Measurements from ENCODE around the gene CFLAR.
"Not testable (repeated sequence)": the region's sequence is repeated elsewhere in the genome, so short reads cannot be mapped to it uniquely, and the experiment has no call there.

Gene CFLAR

DNA sequence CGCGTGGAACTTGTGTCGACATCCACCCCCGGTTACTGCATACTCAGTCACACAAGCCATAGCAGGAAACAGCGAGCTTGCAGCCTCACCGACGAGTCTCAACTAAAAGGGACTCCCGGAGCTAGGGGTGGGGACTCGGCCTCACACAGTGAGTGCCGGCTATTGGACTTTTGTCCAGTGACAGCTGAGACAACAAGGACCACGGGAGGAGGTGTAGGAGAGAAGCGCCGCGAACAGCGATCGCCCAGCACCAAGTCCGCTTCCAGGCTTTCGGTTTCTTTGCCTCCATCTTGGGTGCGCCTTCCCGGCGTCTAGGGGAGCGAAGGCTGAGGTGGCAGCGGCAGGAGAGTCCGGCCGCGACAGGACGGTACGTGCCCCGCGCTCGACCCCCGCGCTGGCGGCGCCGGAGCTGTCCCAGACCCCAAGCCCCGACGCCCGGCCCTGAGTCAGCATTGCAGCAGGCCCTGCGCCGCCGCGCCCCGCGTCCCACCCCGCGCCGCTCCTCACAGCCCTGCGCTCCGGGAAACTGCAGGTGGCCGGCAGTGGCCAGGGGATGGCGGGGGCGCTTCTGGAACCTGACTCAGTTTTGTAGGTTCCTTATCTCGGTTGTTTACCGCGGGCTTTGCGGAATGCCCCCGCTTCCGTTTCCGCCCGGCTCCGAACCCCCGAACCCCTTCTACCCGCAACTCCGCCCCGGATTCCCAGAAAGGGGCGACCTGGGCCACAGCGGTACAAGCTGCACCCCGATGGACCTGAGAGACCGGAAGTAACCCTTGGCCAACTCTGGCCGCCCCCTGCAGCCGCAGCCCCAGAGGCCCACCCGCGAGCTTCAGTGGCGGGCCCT is at the start of gene CFLAR:
Gene CFLAR, plus strand, starts transcription at position 50 of the 844 bp plus-strand sequence. CDS start 13,702 bp downstream, outside the sequence.
- DNase-seq (ENCODE audit: low read depth) = no peak

- DNase-seq (ENCODE audit: low read depth) = no peak
Measured at GRCh38 chr2:201070948-201071478, 45.0 kb upstream of the CFLAR start.

DNA sequence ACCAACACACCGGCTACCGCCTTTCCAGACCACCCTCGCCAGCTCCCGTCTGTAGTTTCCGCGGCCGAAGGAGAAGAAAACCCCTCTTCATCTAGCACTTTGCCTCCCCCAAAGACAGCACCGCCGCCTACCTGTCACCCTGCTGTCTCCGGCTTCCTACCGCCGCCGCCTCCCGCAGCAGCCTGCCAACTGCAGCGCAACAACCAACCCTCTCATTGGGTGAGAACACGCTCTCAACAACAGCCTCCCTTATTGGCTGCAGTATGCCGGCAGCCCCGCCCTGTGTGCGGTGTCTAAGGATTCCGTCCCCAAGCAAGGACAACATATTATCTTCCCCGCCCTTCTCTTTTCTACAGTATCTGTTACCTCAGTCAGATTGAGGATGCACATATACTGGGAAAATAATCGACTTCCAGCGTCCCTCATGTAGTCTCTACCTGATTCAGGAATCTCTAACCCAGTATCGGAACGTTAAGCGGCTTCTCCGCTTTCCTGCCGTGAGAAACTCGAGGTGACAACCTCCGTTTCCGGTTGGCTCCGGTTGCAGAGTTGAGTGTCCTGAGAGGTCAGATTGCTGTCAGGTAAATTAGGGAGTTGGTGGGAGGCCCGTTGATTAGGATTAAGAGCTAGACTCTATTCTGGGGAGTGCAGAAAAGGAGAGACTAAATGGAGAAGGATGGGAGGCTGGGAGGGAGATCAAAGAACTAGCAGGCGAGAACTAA is 44.3 kb upstream of the CFLAR start, which contains the start of the genes HYCC2 and NDUFB3:
Gene HYCC2, minus strand, starts transcription at position 193 of the 722 bp plus-strand sequence. CDS start 47,662 bp downstream, outside the sequence.
Gene NDUFB3, plus strand, starts transcription at position 523 of the 722 bp plus-strand sequence. CDS start 6,882 bp downstream, outside the sequence.
- DNase-seq (ENCODE audit: low read depth) = peak; percentile 75

DNA sequence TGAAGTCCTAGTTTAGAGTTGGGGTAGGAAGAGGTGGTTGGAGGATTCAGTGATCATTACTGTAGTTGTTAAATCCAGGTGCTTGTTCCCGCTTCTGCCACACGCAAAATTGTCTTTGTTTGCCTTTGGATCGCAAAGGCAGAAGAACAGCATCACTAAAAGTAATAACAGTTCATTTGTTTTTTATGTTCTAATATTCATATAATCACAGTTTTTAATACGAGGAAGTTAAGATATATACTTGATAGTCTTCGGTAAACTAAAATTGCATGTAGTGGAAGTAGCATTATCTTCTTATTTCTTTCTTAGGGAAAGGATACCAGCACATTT is 43.8 kb upstream of the CFLAR start:
- no peak for DNase-seq (ENCODE audit: low read depth)

DNA sequence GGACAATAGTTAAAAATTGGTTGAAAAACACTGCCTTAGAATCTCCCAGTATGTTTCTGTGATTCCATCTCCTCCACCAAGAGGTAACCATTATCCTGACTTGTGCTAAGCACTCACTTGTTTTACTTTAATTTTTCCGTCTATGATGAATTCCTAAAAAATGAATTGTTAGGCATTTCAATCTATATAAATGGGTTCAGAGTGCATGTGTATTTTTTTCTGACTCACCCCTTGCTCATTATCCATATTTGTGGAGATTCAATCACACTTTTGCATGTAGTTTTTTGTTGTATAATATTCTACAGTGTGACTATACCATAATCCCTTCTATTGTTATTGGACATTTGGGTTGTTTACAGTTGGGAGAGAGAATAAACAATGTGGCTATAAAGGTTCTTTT is 42.9 kb upstream of the CFLAR start:
- DNase-seq (ENCODE audit: low read depth) = no peak

- no peak for DNase-seq (ENCODE audit: low read depth)
Measured at GRCh38 chr2:201074996-201075395, 41.0 kb upstream of the CFLAR start.

DNA sequence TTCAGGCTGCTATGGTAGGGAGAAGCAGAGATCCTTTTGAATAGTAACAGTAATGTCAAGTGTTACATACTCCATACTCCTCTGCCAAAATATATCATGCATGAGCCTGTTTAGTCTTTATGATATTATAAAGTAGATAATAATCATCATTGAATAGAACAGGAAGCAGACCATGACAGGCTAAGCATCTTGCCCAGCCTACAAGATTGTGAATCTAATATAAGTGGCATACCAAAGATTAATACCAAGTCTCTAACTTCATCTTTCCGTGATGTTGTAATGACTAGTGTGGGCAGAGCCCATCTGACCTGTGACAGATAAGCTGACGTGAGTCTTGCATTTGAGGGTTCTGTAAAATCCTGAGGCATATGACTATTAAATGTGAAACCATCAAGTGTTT is 31.1 kb upstream of the CFLAR start:
- no peak for DNase-seq (ENCODE audit: low read depth)

DNA sequence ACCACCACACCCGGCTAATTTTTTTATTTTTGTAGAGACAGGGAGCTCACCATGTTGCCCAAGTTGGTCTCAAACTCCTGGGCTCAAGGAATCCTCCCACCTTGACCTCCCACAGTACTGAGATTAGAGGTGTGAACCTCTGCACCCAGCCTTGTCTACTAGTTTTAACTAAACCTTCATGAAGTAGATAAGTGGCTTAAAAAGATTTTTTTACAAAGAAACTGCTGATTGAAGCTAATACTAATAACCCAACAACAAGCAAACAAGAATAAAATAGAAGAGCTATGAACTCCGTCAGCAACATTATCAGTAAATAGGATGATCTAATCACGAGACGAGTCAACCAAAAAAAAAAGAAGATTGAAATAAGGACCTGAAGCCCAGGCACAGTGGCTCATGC is 25.4 kb upstream of the CFLAR start:
- no peak for DNase-seq (ENCODE audit: low read depth)

- DNase-seq (ENCODE audit: low read depth) = no peak
Measured at GRCh38 chr2:201093573-201093972, 22.4 kb upstream of the CFLAR start.

GRCh38 chr2:201100497-201100896 is 15.5 kb upstream of the CFLAR start:
- no peak for DNase-seq (ENCODE audit: low read depth)

DNA sequence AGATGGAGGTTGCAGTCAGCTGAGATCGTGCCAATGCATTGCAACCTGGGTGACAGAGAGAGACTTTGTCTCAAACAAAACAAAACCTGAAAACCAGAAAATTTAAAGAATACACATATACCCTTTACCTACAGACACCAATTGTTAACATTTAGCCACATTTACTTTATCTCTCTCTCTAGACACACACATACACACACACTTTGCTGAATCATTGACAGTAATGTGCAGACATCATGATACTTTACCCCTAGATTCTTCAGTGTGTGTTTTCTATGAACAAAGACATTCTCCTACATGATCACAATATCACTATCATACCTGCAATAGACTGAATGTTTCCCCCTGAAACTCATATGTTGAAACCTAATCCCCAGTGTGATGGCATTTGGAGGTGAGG is 10.2 kb upstream of the CFLAR start:
- no peak for DNase-seq (ENCODE audit: low read depth)

- DNase-seq (ENCODE audit: low read depth) = no peak
Measured at GRCh38 chr2:201107624-201108023, 8.3 kb upstream of the CFLAR start.

- DNase-seq (ENCODE audit: low read depth) = no peak
Measured at GRCh38 chr2:201108341-201108740, 7.6 kb upstream of the CFLAR start.

DNA sequence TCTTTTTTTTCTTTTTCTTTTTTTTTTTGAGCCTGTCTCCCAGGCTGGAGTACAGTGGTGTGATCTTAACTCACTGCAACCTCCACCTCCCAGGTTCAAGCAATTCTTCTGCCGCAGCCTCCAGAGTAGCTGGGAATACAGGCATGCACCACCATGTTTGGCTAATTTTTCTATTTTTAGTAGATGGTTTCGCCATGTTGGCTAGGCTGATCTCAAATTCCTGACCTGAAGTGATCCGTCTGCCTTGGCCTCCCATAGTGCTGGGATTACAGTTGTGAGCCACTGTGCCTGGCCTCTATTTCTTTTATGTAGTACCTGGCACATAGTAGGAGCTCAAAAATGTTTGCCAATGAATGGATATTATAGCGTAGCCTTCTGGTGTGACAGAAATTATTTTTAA is 6.8 kb upstream of the CFLAR start:
- DNase-seq (ENCODE audit: low read depth) = no peak

DNA sequence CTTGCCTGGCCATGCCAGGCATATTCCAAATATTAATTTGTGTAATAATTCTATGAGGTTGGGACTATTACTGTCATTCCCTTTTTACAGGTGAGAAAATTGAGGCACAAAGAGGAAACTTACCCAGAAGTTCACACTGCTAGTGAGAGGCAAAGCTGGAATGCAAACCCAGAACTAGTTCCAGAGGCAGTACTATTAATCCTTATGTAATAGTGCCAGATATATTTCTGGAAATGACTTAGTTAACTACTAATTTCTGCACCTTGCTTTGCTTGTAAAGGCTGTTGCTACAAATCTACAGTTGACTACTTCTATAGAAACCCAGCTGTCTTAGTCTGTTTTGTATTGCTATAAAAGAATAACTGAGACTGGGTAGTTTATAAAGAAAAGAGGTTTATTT is 5.3 kb upstream of the CFLAR start:
- no peak for DNase-seq (ENCODE audit: low read depth)

- no peak for DNase-seq (ENCODE audit: low read depth)
Measured at GRCh38 chr2:201111096-201111495, 4.9 kb upstream of the CFLAR start.

DNA sequence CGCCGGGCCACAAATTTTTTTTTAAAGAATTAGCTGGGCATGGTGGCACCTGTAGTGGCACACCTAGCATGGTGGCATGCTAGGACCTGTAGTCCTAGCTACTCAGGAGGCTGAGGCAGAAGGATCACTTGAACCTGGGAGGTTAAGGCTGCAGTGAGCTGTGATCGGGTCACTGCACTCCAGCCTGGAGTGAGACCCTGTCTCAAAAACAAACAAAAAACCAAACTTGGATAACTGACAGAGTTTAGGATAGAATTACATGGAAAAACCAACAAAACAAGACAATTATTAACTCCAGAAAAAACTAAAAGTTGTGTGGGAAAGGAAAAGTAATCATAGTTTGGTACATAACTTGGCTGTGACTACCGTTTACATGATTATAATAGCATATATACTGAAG is 1.6 kb upstream of the CFLAR start:
- DNase-seq (ENCODE audit: low read depth) = no peak

GRCh38 chr2:201114846-201115245 is 1.1 kb upstream of the CFLAR start:
- no peak for DNase-seq (ENCODE audit: low read depth)

- no peak for DNase-seq (ENCODE audit: low read depth)
Measured at GRCh38 chr2:201116959-201117734, 1.2 kb downstream of the CFLAR start.

- not testable (repeated sequence) for DNase-seq (ENCODE audit: low read depth)
Measured at GRCh38 chr2:201117735-201118094, 1.8 kb downstream of the CFLAR start.

DNA sequence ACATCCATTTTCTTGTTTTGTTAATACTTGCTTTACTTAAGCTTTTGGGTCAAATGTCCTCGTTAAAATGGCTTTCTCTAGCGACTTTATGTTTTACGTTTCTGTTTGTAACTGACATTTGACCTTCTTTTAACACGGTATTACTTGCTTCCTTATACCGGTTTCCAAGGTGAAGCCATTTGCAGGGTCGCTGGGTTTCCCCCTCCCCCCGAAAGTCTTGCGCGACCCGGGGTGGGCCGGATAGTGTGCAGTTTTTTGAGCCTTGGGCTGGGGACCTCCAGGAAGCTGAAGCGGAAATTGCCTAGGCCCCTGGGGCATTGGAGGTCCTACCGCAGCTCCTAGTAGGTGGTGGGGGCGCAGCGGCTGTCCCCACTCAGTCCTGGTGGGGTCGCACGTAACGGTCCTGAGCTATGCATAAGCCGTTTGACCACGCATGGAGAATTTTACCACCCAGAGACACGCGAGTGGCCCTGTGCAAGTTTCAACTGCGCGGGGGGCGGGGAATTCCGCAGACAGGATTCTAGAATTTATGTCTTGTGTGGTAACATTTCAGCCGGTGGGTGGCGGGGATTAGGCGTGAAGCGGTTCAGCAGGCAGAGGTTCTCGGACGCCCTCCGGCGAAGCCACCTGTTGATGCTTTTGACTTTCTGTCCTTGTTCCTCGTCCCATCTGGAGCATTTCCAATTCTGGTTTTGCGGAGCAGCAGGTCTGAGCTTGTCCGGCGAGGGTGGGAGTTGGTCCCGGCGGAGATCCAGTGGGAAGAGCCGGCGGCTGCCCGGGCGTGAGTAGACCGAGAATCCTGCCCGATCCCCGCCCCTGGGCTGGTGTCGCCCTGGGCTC is 2.4 kb downstream of the CFLAR start:
- no peak for DNase-seq (ENCODE audit: low read depth)
